ENCODE data around the gene OSBPL7. TPM values are rescaled to one million over a fixed set of nuclear protein-coding genes. Genes with fewer than 3 reads are reported as not detected.

The OSBPL7 gene
- polyA plus RNA-seq, 4 donors, result 16.7 to 67.5 (median 27.3) TPM

DNA sequence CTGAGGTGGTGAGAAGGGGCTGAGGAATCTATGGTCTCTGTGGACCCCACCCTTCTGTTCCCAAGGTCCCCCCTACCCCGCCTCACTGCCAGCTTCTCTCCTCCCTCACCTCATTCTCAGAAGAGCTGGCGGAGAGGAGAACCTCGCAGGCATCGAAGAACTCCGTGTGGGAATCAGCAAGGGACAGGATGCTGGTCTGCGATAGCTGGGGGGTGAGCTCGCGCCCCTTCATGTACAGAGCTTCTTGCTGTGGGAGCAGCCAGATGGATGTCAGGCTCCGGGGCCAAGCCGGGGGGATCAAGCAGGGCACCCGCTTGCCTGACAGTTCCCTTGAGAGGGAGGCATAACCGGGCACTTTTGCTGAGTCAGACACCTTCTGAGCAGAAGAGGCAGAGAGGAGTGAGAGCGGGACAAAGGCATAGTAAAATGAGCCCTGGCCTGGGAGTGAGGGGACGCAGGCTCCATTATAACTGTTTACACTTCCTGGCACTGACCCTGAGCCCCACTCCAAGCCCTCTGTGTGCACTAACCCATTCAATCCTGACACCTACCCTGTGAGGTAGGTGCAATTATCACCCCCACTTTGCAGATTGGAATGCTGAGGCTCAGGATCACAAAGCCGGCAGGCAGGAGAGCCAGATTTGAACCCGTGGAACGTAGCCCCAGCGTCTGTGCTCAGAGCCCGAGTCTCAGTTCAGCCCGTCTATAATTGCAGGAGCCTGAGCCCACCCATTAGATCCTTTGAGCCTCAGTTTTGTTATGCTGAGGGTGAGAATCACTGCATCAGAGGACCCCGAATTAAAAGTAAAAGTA is 6.3 kb downstream of the OSBPL7 start:
- no peak for FAIRE-seq

DNA sequence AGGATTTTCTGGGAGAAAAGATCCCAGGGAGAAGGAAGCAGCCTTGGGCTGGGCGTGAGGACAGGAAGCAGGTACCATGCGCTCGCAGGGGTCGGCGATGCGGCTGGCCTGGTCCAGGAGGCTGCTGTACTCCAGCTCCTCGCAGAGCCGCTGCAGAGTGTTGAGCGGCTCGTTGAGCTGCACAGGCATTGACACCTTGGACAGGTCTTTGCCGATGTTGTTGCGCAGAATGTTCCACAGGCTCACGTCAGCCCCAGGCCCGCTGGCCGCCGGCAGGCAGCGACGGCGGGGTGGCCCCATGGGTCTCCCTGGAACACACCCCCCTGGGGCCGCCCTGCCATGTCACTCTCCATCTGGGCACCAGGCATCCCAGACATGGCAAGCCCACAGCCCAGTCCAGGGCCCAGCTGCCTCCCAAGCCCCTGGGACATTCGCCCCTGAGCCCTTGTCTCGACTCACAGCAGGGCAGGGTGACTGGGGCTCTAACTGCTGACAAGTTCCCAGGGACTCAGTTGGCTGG is 8.0 kb downstream of the OSBPL7 start:
- no peak for FAIRE-seq
- no peak overlapping the region for H3K4me3 ChIP-seq (ENCODE audit: low read depth in 1 of 3, low read length in 3 of 3)
- H3K4me1 ChIP-seq (ENCODE audit: control insufficient read depth in 3 of 3, insufficient read depth in 2 of 3, low read depth in 1 of 3, low read length in 2 of 3), result peaks cover 0 to 19% (median 1%) of the 10 kb centered on the region in 3 donors
- H3K36me3 ChIP-seq (ENCODE audit: control insufficient read depth in 3 of 3, insufficient read depth in 2 of 3, low read depth in 1 of 3, low read length in 3 of 3), result peaks cover 12 to 90% (median 51%) of the 10 kb centered on the region in 3 donors
- H3K9me3 ChIP-seq (ENCODE audit: control insufficient read depth in 2 of 2, insufficient read depth in 1 of 2, low read depth in 1 of 2, low read length in 1 of 2), result no peaks in the 10 kb centered on the region
- 95 to 97% (median 96%) methylated on average over 22 of the region's 22 CpGs for WGBS, 3 donors
- no peaks in the 10 kb centered on the region for H3K27me3 ChIP-seq (ENCODE audit: control insufficient read depth in 3 of 3, insufficient read depth in 3 of 3, low read length in 3 of 3)
- H3K27ac ChIP-seq (ENCODE audit: low read depth in 1 of 3, low read length in 2 of 3), result no peak overlapping the region
- DNase-seq, result no peak

More for the DNA sequence above, 6.3 kb downstream of the OSBPL7 start:
- H3K27ac ChIP-seq (ENCODE audit: low read depth in 1 of 3, low read length in 2 of 3), result no peak overlapping the region
- no peaks in the 10 kb centered on the region for H3K9me3 ChIP-seq (ENCODE audit: control insufficient read depth in 2 of 2, insufficient read depth in 1 of 2, low read depth in 1 of 2, low read length in 1 of 2)
- no peak overlapping the region for H3K4me3 ChIP-seq (ENCODE audit: low read depth in 1 of 3, low read length in 3 of 3)
- WGBS, 3 donors, result 93 to 95% (median 95%) methylated on average over 21 of the region's 21 CpGs
- DNase-seq, result no peak
- H3K4me1 ChIP-seq (ENCODE audit: control insufficient read depth in 3 of 3, insufficient read depth in 2 of 3, low read depth in 1 of 3, low read length in 2 of 3), result peaks cover 0 to 9% (median 0%) of the 10 kb centered on the region in 3 donors
- H3K27me3 ChIP-seq (ENCODE audit: control insufficient read depth in 3 of 3, insufficient read depth in 3 of 3, low read length in 3 of 3), result no peaks in the 10 kb centered on the region
- H3K36me3 ChIP-seq (ENCODE audit: control insufficient read depth in 3 of 3, insufficient read depth in 2 of 3, low read depth in 1 of 3, low read length in 3 of 3), result peaks cover 12 to 88% (median 43%) of the 10 kb centered on the region in 3 donors

DNA sequence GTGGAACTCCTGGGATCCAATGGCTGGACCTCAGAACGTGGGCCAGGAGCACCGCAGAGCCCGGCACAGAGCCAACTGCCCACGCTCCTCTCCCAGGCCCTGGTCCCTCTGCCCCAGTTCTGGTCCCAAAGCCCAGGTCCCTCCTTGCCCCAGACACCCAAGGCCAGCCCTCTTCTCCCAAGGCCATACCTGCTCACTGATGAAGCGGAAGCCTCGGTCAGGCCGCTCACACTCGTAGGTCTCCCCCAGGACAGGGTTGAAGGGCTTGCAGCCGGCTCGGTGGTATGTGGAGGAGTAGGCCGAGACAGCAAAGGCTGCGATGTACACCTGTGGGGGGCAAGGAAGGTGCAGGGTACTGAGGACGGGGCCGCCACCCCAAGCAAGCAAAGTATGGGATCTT is 8.5 kb downstream of the OSBPL7 start:
- Histone ChIP-seq H3K4me1 (ENCODE audit: control insufficient read depth in 3 of 3, insufficient read depth in 2 of 3, low read depth in 1 of 3, low read length in 2 of 3) (peaks cover 0 to 19% (median 1%) of the 10 kb centered on the region in 3 donors), H3K4me3 (ENCODE audit: low read depth in 1 of 3, low read length in 3 of 3) (no peak overlapping the region), H3K9me3 (ENCODE audit: control insufficient read depth in 2 of 2, insufficient read depth in 1 of 2, low read depth in 1 of 2, low read length in 1 of 2) (no peaks in the 10 kb centered on the region), H3K27me3 (ENCODE audit: control insufficient read depth in 3 of 3, insufficient read depth in 3 of 3, low read length in 3 of 3) (no peaks in the 10 kb centered on the region), H3K27ac (ENCODE audit: low read depth in 1 of 3, low read length in 2 of 3) (no peak overlapping the region), H3K36me3 (ENCODE audit: control insufficient read depth in 3 of 3, insufficient read depth in 2 of 3, low read depth in 1 of 3, low read length in 3 of 3) (peaks cover 13 to 90% (median 50%) of the 10 kb centered on the region in 3 donors)
- WGBS, 3 donors, result 92 to 95% (median 94%) methylated on average over 14 of the region's 14 CpGs
- no peak for FAIRE-seq
- DNase-seq, result no peak

DNA sequence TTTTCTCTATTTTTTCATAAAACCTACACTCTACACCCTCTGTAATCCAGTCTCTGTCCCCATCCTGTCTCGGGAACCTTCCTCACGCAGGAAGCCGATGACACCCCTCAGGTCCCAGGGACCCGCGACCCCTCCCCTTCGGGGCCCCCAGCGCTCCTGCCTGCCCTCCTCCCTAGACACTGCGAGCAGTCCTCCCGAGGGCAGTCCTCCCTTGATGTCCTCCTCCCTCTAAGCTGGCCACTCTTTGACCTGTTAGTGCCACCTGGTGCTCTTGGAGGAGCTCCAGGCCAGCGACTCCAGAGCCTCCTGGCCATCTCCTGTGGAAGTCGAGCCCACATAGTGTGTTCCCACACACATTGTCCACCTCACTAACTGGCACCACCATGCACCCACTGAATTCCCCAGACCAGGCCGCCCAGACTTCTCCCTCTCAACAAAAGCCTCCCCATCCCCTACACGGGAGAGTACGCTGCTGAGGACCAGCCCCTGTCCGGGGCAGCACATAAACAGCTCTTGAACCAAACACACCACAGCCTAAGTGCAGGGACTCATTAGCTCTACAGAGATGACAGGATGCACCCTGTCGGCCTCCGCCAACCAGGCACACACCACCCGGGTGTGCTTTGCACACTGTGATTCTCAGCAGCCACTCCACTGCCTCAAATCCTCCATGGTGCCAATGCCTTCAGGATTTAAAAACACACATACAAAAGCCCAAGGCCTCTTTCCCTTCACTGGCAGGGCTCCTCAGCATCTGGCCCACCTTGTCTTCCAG is 9.3 kb downstream of the OSBPL7 start:
- H3K27me3 ChIP-seq (ENCODE audit: control insufficient read depth in 3 of 3, insufficient read depth in 3 of 3, low read length in 3 of 3), result no peaks in the 10 kb centered on the region
- H3K36me3 ChIP-seq (ENCODE audit: control insufficient read depth in 3 of 3, insufficient read depth in 2 of 3, low read depth in 1 of 3, low read length in 3 of 3), result peaks cover 13 to 90% (median 54%) of the 10 kb centered on the region in 3 donors
- no peak for FAIRE-seq
- H3K4me3 ChIP-seq (ENCODE audit: low read depth in 1 of 3, low read length in 3 of 3), result no peak overlapping the region
- no peak overlapping the region for H3K27ac ChIP-seq (ENCODE audit: low read depth in 1 of 3, low read length in 2 of 3)
- DNase-seq, result peak in 1 of 2 donors; percentile 37
- 58 to 81% (median 63%) methylated on average over 18 of the region's 18 CpGs for WGBS, 3 donors
- H3K9me3 ChIP-seq (ENCODE audit: control insufficient read depth in 2 of 2, insufficient read depth in 1 of 2, low read depth in 1 of 2, low read length in 1 of 2), result no peaks in the 10 kb centered on the region
- H3K4me1 ChIP-seq (ENCODE audit: control insufficient read depth in 3 of 3, insufficient read depth in 2 of 3, low read depth in 1 of 3, low read length in 2 of 3), result peaks cover 0 to 19% (median 1%) of the 10 kb centered on the region in 3 donors

DNA sequence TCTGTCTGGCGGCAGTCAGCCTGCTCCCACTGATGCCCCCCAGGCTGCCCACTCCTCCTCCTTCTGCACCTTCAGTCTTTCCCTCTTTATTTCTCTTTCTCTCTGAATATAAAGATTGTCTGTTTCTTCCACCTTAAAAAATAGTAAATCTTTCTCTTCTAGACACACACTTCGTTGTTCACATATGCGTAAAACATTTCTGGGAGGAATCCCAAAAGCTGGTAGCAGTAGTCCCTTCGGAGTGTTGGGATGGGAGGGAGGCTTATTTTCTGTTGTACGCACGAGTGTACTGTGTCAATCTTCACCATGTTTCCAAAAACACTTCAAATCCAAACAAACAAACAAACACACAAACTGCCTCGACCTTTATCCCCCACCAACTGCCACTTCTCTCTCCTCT is 9.9 kb downstream of the OSBPL7 start:
- Histone ChIP-seq H3K27ac (ENCODE audit: low read depth in 1 of 3, low read length in 2 of 3) (peak overlapping the region in 1 of 3 donors; percentile 81), H3K4me1 (ENCODE audit: control insufficient read depth in 3 of 3, insufficient read depth in 2 of 3, low read depth in 1 of 3, low read length in 2 of 3) (peaks cover 0 to 19% (median 1%) of the 10 kb centered on the region in 3 donors), H3K36me3 (ENCODE audit: control insufficient read depth in 3 of 3, insufficient read depth in 2 of 3, low read depth in 1 of 3, low read length in 3 of 3) (peaks cover 8 to 90% (median 50%) of the 10 kb centered on the region in 3 donors), H3K27me3 (ENCODE audit: control insufficient read depth in 3 of 3, insufficient read depth in 3 of 3, low read length in 3 of 3) (no peaks in the 10 kb centered on the region), H3K4me3 (ENCODE audit: low read depth in 1 of 3, low read length in 3 of 3) (no peak overlapping the region), H3K9me3 (ENCODE audit: control insufficient read depth in 2 of 2, insufficient read depth in 1 of 2, low read depth in 1 of 2, low read length in 1 of 2) (no peaks in the 10 kb centered on the region)
- no peak for FAIRE-seq
- 56 to 70% (median 69%) methylated on average over 7 of the region's 7 CpGs for WGBS, 3 donors
- DNase-seq, result no peak

DNA sequence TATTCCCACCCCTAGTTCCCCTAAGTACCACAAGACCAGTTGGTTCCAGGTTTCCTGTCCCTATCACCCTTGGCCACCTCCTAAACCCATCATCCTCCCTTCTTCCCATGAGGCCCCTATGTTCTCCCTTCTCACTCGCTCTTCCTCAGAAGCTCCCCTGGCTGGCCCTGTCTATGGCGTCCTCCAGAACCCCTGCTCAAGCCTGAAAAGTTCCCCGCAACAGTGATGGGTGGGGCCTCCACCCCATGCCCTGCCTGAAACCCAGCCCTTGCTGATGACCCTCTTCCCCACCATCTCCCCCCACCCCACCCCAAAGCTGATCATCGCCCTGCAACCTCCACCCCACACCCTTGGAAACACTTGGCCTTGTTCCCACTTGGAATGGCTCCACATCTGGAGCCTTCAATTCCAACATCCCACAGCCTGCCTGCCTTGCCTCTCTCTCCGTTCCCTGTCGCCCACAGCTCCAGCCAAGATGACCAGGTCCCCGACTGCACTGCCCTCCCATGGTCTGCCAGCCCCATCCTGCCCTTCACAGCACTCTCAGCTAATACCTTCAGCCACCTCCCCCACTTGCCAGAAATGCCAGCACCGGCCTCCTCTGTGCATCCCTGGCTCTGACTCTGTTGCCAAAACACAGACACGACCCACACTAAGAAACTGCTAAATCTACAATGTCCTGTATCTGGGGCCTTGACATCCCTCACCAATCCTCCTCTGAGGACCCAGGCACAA is 10.5 kb downstream of the OSBPL7 start:
- FAIRE-seq (no peak), DNase-seq (peak in 1 of 2 donors; percentile 73)
- H3K4me1 ChIP-seq (ENCODE audit: control insufficient read depth in 3 of 3, insufficient read depth in 2 of 3, low read depth in 1 of 3, low read length in 2 of 3), result peaks cover 0 to 19% (median 1%) of the 10 kb centered on the region in 3 donors
- H3K4me3 ChIP-seq (ENCODE audit: low read depth in 1 of 3, low read length in 3 of 3), result no peak overlapping the region
- 16 to 68% (median 48%) methylated on average over 9 of the region's 9 CpGs for WGBS, 3 donors
- H3K27me3 ChIP-seq (ENCODE audit: control insufficient read depth in 3 of 3, insufficient read depth in 3 of 3, low read length in 3 of 3), result no peaks in the 10 kb centered on the region
- H3K27ac ChIP-seq (ENCODE audit: low read depth in 1 of 3, low read length in 2 of 3), result peak overlapping the region; percentile 18 to 87 (median 81)
- H3K9me3 ChIP-seq (ENCODE audit: control insufficient read depth in 2 of 2, insufficient read depth in 1 of 2, low read depth in 1 of 2, low read length in 1 of 2), result no peaks in the 10 kb centered on the region
- H3K36me3 ChIP-seq (ENCODE audit: control insufficient read depth in 3 of 3, insufficient read depth in 2 of 3, low read depth in 1 of 3, low read length in 3 of 3), result peaks cover 7 to 86% (median 43%) of the 10 kb centered on the region in 3 donors

DNA sequence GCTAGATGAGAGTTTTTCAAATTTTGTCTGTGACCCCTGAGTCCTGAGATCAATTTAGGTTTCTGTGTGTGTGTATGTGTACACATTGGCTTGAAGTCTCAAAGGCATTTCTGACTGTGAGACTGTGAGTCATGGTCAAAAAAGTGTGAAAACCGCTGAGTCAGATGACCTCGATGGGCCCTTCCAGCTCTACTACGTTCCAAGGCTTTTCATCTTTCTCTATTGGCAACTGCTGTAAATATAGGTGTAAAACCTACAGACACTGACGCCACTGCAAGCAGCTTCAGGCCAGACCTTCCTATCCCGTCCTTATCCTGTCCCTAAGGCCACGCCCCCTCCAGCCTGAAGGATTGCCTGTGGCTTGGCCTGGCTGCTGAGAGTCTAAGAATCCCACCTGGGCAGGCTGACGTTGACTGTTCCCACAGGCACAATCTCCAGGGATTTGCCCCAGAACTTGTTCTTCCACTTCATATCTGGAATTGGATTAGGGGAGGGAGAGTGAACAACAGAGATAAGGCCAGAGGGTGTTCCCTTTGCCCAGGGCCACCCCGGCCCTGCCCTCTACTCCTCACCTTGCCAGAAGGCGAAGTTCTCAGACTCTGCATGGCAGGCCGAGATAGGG is 11.3 kb downstream of the OSBPL7 start:
- no peak overlapping the region for H3K4me3 ChIP-seq (ENCODE audit: low read depth in 1 of 3, low read length in 3 of 3)
- no peaks in the 10 kb centered on the region for H3K9me3 ChIP-seq (ENCODE audit: control insufficient read depth in 2 of 2, insufficient read depth in 1 of 2, low read depth in 1 of 2, low read length in 1 of 2)
- peak overlapping the region; percentile 18 to 87 (median 81) for H3K27ac ChIP-seq (ENCODE audit: low read depth in 1 of 3, low read length in 2 of 3)
- no peaks in the 10 kb centered on the region for H3K27me3 ChIP-seq (ENCODE audit: control insufficient read depth in 3 of 3, insufficient read depth in 3 of 3, low read length in 3 of 3)
- 13 to 46% (median 31%) methylated on average over 10 of the region's 10 CpGs for WGBS, 3 donors
- H3K36me3 ChIP-seq (ENCODE audit: control insufficient read depth in 3 of 3, insufficient read depth in 2 of 3, low read depth in 1 of 3, low read length in 3 of 3), result peaks cover 3 to 79% (median 36%) of the 10 kb centered on the region in 3 donors
- FAIRE-seq (no peak), DNase-seq (peak; percentile 91 to 97)
- H3K4me1 ChIP-seq (ENCODE audit: control insufficient read depth in 3 of 3, insufficient read depth in 2 of 3, low read depth in 1 of 3, low read length in 2 of 3), result peaks cover 0 to 19% (median 1%) of the 10 kb centered on the region in 3 donors
